ENCODE results near the gene MAGI2. TPM values are rescaled to one million over a fixed set of nuclear protein-coding genes. Genes with fewer than 3 reads are reported as not detected.

Gene MAGI2
- total and polyA plus RNA-seq, 2 of the 13 experiments (the other 11 are each of a cell fraction or from before 2014, with no cell fraction given): 1.5 to 3.8 TPM

GRCh38 chr7:79452032-79452494 is 1.4 kb downstream of the MAGI2 start (continued):
- 0 out of 2 replicates have a peak, but pooled peaks have one; percentile 32 for TF ChIP-seq ZNF784 (CRISPR knock-in tag; IDR thresholded peaks at IDR 0.05; ENCODE audit: borderline replicate concordance)
- TF ChIP-seq CSRNP1 (CRISPR knock-in tag; IDR thresholded peaks at IDR 0.05): 0 out of 2 replicates have a peak, but pooled peaks have one; percentile 48
- no peak for TF ChIP-seq ZNF724P (CRISPR knock-in tag; IDR thresholded peaks at IDR 0.05; ENCODE audit: borderline replicate concordance)
- TF ChIP-seq PHB2 (IDR thresholded peaks at IDR 0.05; ENCODE audit: partially characterized antibody): no peak
- peak; percentile 93 for TF ChIP-seq RAD51 (IDR thresholded peaks at IDR 0.05; ENCODE audit: borderline replicate concordance)
- no peak for TF ChIP-seq ZNF513 (CRISPR knock-in tag; conservative IDR thresholded peaks at IDR 0.05)
- TF ChIP-seq SATB2 (CRISPR knock-in tag; IDR thresholded peaks at IDR 0.05): no peak
- TF ChIP-seq FOXO1 (CRISPR knock-in tag; IDR thresholded peaks at IDR 0.05): peak; percentile 40; the same call in 1 of the 2 replicates
- peak; percentile 53; the same call in 1 of the 2 replicates for TF ChIP-seq ZBTB33 (CRISPR knock-in tag; IDR thresholded peaks at IDR 0.05)
- no peak for TF ChIP-seq ZHX1 (CRISPR knock-in tag; IDR thresholded peaks at IDR 0.05; ENCODE audit: low read depth)
- no peak for TF ChIP-seq IKZF1 (IDR thresholded peaks at IDR 0.05)
- no peak for TF ChIP-seq ZNF652 (CRISPR knock-in tag; IDR thresholded peaks at IDR 0.05; ENCODE audit: borderline replicate concordance, low read depth)
- TF ChIP-seq PLRG1 (conservative IDR thresholded peaks at IDR 0.05): no peak
- no peak for TF ChIP-seq ZNF275 (CRISPR knock-in tag; IDR thresholded peaks at IDR 0.05; ENCODE audit: borderline replicate concordance)
- TF ChIP-seq FOXC1 (CRISPR knock-in tag; IDR thresholded peaks at IDR 0.05; ENCODE audit: borderline replicate concordance): peak; percentile 45; the same call in 1 of the 2 replicates
- no peak for TF ChIP-seq MTF1 (CRISPR knock-in tag; IDR thresholded peaks at IDR 0.05)
- no peak for TF ChIP-seq E2F2 (CRISPR knock-in tag; IDR thresholded peaks at IDR 0.05; ENCODE audit: borderline replicate concordance)
